PC-3 (cell line): ENCODE measurements around the gene TTC34. TPM values are rescaled to one million over a fixed set of nuclear protein-coding genes. Genes with fewer than 3 reads are reported as not detected.

ENCODE experiments used
- ATAC-seq: fragments of 200-7000 bp; cut with Tn5 transposase; 2 replicates; pipeline ENCODE4 v1.9.1; 2020; ENCODE audit warnings: mild to moderate bottlenecking, moderate library complexity
- BruUV-seq: library from RNA; stranded (reverse); fragments of 400-500 nt; replicated peaks from 2 replicates; lab custom pipeline; 2021; lab: Mats Ljungman, UMichigan
- CTCF ChIA-PET: fragments of 300-600 bp; sonication (Branson Sonifier 250); formaldehyde crosslinking; loops from one replicate; lab custom pipeline; 2022; ENCODE audit warnings: antibody characterized with exemption; lab: Charles Lee
- POLR2A ChIA-PET: fragments of 300-600 bp; sonication (Branson Sonifier 250); formaldehyde crosslinking; loops from one replicate; lab custom pipeline; 2022; ENCODE audit warnings: antibody characterized with exemption; ENCODE audit not compliant: unreplicated experiment; lab: Charles Lee
- DNase-seq: peaks from one replicate; pipeline ENCODE4 v3.0.0-alpha.2; 2015
- H2AFZ ChIP-seq: fragments of 300-600 bp; sonication (generic); 2 replicates; pipeline ENCODE4 v1.6.0; 2016; ENCODE audit warnings: antibody characterized with exemption, low read length
- H3F3A ChIP-seq: fragments of 300-600 bp; sonication (generic); one replicate; pipeline ENCODE4 v1.6.0; 2017; ENCODE audit warnings: antibody characterized with exemption, low read length, control low read depth, mild to moderate bottlenecking; ENCODE audit not compliant: unreplicated experiment
- H3K27ac ChIP-seq: fragments of 300-600 bp; sonication (generic); 2 replicates; pipeline ENCODE4 v1.5.1; 2016; ENCODE audit warnings: mild to moderate bottlenecking, low read length
- H3K27me3 ChIP-seq: fragments of 300-600 bp; sonication (generic); 2 replicates; pipeline ENCODE4 v1.6.1; 2016; ENCODE audit warnings: low read length, mixed read lengths
- H3K36me3 ChIP-seq: fragments of 300-600 bp; sonication (generic); 2 replicates; pipeline ENCODE4 v1.6.1; 2016; ENCODE audit warnings: low read depth, mixed run types, low read length, mixed read lengths
- H3K4me1 ChIP-seq: fragments of 300-600 bp; sonication (generic); 2 replicates; pipeline ENCODE4 v1.5.1; 2016; ENCODE audit warnings: low read length; ENCODE audit not compliant: insufficient read depth
- H3K4me2 ChIP-seq: fragments of 300-600 bp; sonication (generic); 2 replicates; pipeline ENCODE4 v1.6.0; 2016; ENCODE audit warnings: low read length
- H3K4me3 ChIP-seq: fragments of 300-600 bp; sonication (generic); 2 replicates; pipeline ENCODE4 v1.5.1; 2016; ENCODE audit warnings: mild to moderate bottlenecking, low read length, mixed read lengths
- H3K79me2 ChIP-seq: fragments of 300-600 bp; sonication (generic); 2 replicates; pipeline ENCODE4 v1.6.1; 2017; ENCODE audit warnings: low read length, mixed read lengths
- H3K9ac ChIP-seq: fragments of 300-600 bp; sonication (generic); 2 replicates; pipeline ENCODE4 v1.6.0; 2016; ENCODE audit warnings: mild to moderate bottlenecking, low read length
- H3K9me2 ChIP-seq: fragments of 300-600 bp; sonication (generic); replicated peaks from 2 replicates; pipeline ENCODE4 v1.6.1; 2016; ENCODE audit warnings: mixed run types, low read length, mixed read lengths
- H3K9me3 ChIP-seq: fragments of 300-600 bp; sonication (generic); 2 replicates; pipeline ENCODE4 v1.6.1; 2016; ENCODE audit warnings: low read length, mixed read lengths
- H4K20me1 ChIP-seq: fragments of 300-600 bp; sonication (generic); 2 replicates; pipeline ENCODE4 v1.6.1; 2016; ENCODE audit warnings: low read length, mixed read lengths
- CTCF ChIP-seq: fragments of 300-600 bp; sonication (generic); conservative IDR thresholded peaks from 2 replicates; pipeline ENCODE4 v1.5.1; 2017; ENCODE audit warnings: antibody characterized with exemption, low read depth, mild to moderate bottlenecking, low read length
- EZH2 ChIP-seq: fragments of 300-600 bp; sonication (generic); IDR thresholded peaks from one replicate; pipeline ENCODE4 v1.6.1; 2017; ENCODE audit warnings: antibody characterized with exemption, mild to moderate bottlenecking, low read length; ENCODE audit not compliant: unreplicated experiment
- EZH2phosphoT487 ChIP-seq: fragments of 300-600 bp; sonication (generic); IDR thresholded peaks from 2 replicates; pipeline ENCODE4 v1.6.1; 2018; ENCODE audit warnings: mild to moderate bottlenecking, antibody characterized with exemption, low read length, borderline replicate concordance
- intact Hi-C: fragments of 100-400 bp; cut with micrococcal nuclease; formaldehyde crosslinking; loops from 2 replicates; pipeline ENCODE4 v1.9.0; 2023
- total RNA-seq: library from RNA; depleted of rRNA; stranded (reverse); fragments of >200 nt; gene quantifications from 2 replicates; pipeline ENCODE4 v1.2.3, GENCODE V29; 2014

The TTC34 gene
- total RNA-seq, 1 experiment from 2014 or later, result 0.11 TPM

- CTCF ChIA-PET, result no interaction called here
- no peaks in the 10 kb centered on the region for H3K36me3 ChIP-seq
- no peak; the same call in 1 of the 2 replicates for ATAC-seq
These were observed 168.7 kb downstream of the TTC34 start, which contains the start of gene MMEL1 for GRCh38 chr1:2632561-2633361. MMEL1 (minus strand) TSS chr1:2633016; CDS start chr1:2629484, 3,532 bp downstream.

GRCh38 chr1:2632051-2632430, 169.5 kb downstream of the TTC34 start:
- Histone ChIP-seq H3K4me3 (no peak overlapping the region), H3K27ac (no peak overlapping the region), H2AFZ (no peak overlapping the region), H3K9me3 (peaks cover 8% of the 10 kb centered on the region; the same call in 1 of the 2 replicates), H3F3A (no peaks in the 10 kb centered on the region), H3K36me3 (no peaks in the 10 kb centered on the region), H3K79me2 (no peaks in the 10 kb centered on the region), H3K9ac (no peak overlapping the region), H4K20me1 (no peaks in the 10 kb centered on the region), H3K27me3 (peaks cover 40% of the 10 kb centered on the region), H3K4me2 (no peak overlapping the region), H3K4me1 (no peaks in the 10 kb centered on the region), H3K9me2 (no peaks in the 10 kb centered on the region)
- no peak for ATAC-seq
- no peak for DNase-seq
- TF ChIP-seq CTCF, result no peak
- TF ChIP-seq EZH2phosphoT487, result no peak
- no peak for TF ChIP-seq EZH2
- BruUV-seq, result no TSS peak
- ChIA-PET POLR2A (interaction anchor here (0.7 kb wide), 1 partner anchor 61 kb away, joined by 4 read pairs; no protein-coding TSS in a partner anchor), CTCF (no interaction called here)
- intact Hi-C loops, result no loop called here

More at GRCh38 chr1:2632561-2633361, 168.7 kb downstream of the TTC34 start, which contains the start of gene MMEL1:
- H3K4me1 ChIP-seq, result no peaks in the 10 kb centered on the region
- H3F3A ChIP-seq, result no peaks in the 10 kb centered on the region
- H3K27me3 ChIP-seq, result peaks cover 34% of the 10 kb centered on the region
- H3K27ac ChIP-seq, result no peak within 1 kb of the TSS
- H3K9me3 ChIP-seq, result peaks cover 8% of the 10 kb centered on the region; the same call in 1 of the 2 replicates
- H3K9me2 ChIP-seq, result no peaks in the 10 kb centered on the region
- H4K20me1 ChIP-seq, result no peaks in the 10 kb centered on the region
- no peak for TF ChIP-seq CTCF
- no peak for TF ChIP-seq EZH2
- TF ChIP-seq EZH2phosphoT487, result no peak
- H3K9ac ChIP-seq, result no peak within 1 kb of the TSS
- H3K4me2 ChIP-seq, result no peak within 1 kb of the TSS
- no peak within 1 kb of the TSS for H3K4me3 ChIP-seq
- DNase-seq, result no peak
- no peaks in the 10 kb centered on the region for H3K79me2 ChIP-seq
- no TSS peak for BruUV-seq
- POLR2A ChIA-PET, result interaction anchor here (0.7 kb wide), 1 partner anchor 62 kb away, joined by 4 read pairs; no protein-coding TSS in a partner anchor
- H2AFZ ChIP-seq, result no peak within 1 kb of the TSS
- intact Hi-C loops, result no loop called here
